GM21528 (cell line): ENCODE results near the gene DACT2.
"Not testable (repeated sequence)": the region's sequence is repeated elsewhere in the genome, so short reads cannot be mapped to it uniquely, and the experiment has no call there.

Source experiments
- ATAC-seq: cut with Tn5 transposase; IDR thresholded peaks from one replicate; pipeline ENCODE4 v1.9.1; 2021; ENCODE audit warnings: mild to moderate bottlenecking, moderate library complexity; ENCODE audit not compliant: unreplicated experiment, low FRiP score

Gene DACT2

GRCh38 chr6:168269455-168270243 lies 49.9 kb downstream of the DACT2 start:
- ATAC-seq, result no peak

- no peak for ATAC-seq
These were observed 50.8 kb downstream of the DACT2 start for GRCh38 chr6:168268755-168269154.

GRCh38 chr6:168267779-168268178 lies 51.8 kb downstream of the DACT2 start:
- ATAC-seq, result not testable (repeated sequence)

- ATAC-seq, result no peak
These were observed 53.5 kb downstream of the DACT2 start for GRCh38 chr6:168265827-168266815.

- no peak for ATAC-seq
These were observed 54.2 kb downstream of the DACT2 start for GRCh38 chr6:168265394-168265793.

- no peak for ATAC-seq
These were observed 54.8 kb downstream of the DACT2 start for GRCh38 chr6:168264593-168265335.

- no peak for ATAC-seq
These were observed 56.1 kb downstream of the DACT2 start for GRCh38 chr6:168263351-168263905.

- no peak for ATAC-seq
These were observed 58.3 kb downstream of the DACT2 start for GRCh38 chr6:168261234-168261633.

GRCh38 chr6:168260420-168260987 lies 59.1 kb downstream of the DACT2 start:
- ATAC-seq, result no peak

GRCh38 chr6:168258795-168259194 lies 60.8 kb downstream of the DACT2 start:
- ATAC-seq, result no peak

- no peak for ATAC-seq
These were observed 62.6 kb downstream of the DACT2 start for GRCh38 chr6:168256940-168257339.
